K562 (cell line): ENCODE data around the gene PPP1R14D. TPM values are rescaled to one million over a fixed set of nuclear protein-coding genes. Genes with fewer than 3 reads are reported as not detected.

Experiments
- ARID2 ChIP-seq: fragments of 450-650 bp; IDR thresholded peaks from 2 replicates; pipeline ENCODE4 v1.6.1; 2017; ENCODE audit warnings: antibody characterized with exemption, mild to moderate bottlenecking
- ARNT ChIP-seq, 2 experiments: fragments of 450-650 bp; IDR thresholded peaks; 2 replicates each; pipeline ENCODE4 v1.6.1; 2016; ENCODE audit warnings: mild to moderate bottlenecking in 1 of 2
- CREB3 ChIP-seq: fragments of 450-650 bp; conservative IDR thresholded peaks from 2 replicates; pipeline ENCODE4 v1.6.1; 2016; ENCODE audit warnings: missing genetic modification characterization, low read depth, mild to moderate bottlenecking, missing compliant biosample characterization, moderate library complexity
- CTCF ChIP-seq, 3 experiments: IDR thresholded peaks in 2 of 3; conservative IDR thresholded peaks in 1 of 3; 2 replicates each; pipeline ENCODE4 v1.5.1; 2011 to 2012; ENCODE audit warnings: low read length in 3 of 3, mild to moderate bottlenecking in 3 of 3, control low read depth in 2 of 3, improper control_type of control experiment in 1 of 3, inconsistent platforms in 1 of 3, low read depth in 1 of 3, mixed read lengths in 1 of 3, moderate library complexity in 1 of 3; ENCODE audit not compliant: insufficient read depth in 2 of 3
- ELF2 ChIP-seq: fragments of 250-450 bp; sonication (Bioruptor Pico); IDR thresholded peaks from 2 replicates; pipeline ENCODE4 v1.5.0; 2021; ENCODE audit warnings: mild to moderate bottlenecking
- ETS1 ChIP-seq: conservative IDR thresholded peaks from 2 replicates; pipeline ENCODE4 v1.6.1; 2011; ENCODE audit warnings: low read depth, mild to moderate bottlenecking, low read length; ENCODE audit not compliant: control insufficient read depth
- FOXA3 ChIP-seq, 2 experiments: fragments of 450-650 bp in 1 of 2; sonication (generic) in 1 of 2; formaldehyde crosslinking; IDR thresholded peaks in 1 of 2; conservative IDR thresholded peaks in 1 of 2; 2 replicates each; pipeline versions ENCODE4 v1.4.0 to v1.8.0; 2020 to 2022; ENCODE audit warnings: mild to moderate bottlenecking in 2 of 2, missing genetic modification reagents in 1 of 2
- GTF2E2 ChIP-seq: fragments of 200-800 bp; sonication (Bioruptor generic); IDR thresholded peaks from 2 replicates; pipeline ENCODE4 v1.6.1; 2016; ENCODE audit warnings: missing genetic modification characterization, missing compliant biosample characterization
- IRF2 ChIP-seq: sonication (generic); formaldehyde crosslinking; IDR thresholded peaks from 2 replicates; pipeline ENCODE4 v1.8.1; 2022; ENCODE audit warnings: mild to moderate bottlenecking, missing genetic modification reagents
- KAT2B ChIP-seq: IDR thresholded peaks from one replicate; pipeline ENCODE4 v1.6.1; 2012; ENCODE audit warnings: low read depth, mild to moderate bottlenecking, control low read depth, inconsistent platforms, low read length, moderate library complexity
- KLF16 ChIP-seq: IDR thresholded peaks from 2 replicates; pipeline ENCODE4 v1.6.1; 2016; ENCODE audit warnings: antibody characterized with exemption
- PHF20 ChIP-seq: fragments of 450-650 bp; IDR thresholded peaks from 2 replicates; pipeline ENCODE4 v1.6.1; 2018; ENCODE audit not compliant: partially characterized antibody
- POLR2AphosphoS5 ChIP-seq: IDR thresholded peaks from 2 replicates; pipeline ENCODE4 v1.6.1; 2011; ENCODE audit warnings: mild to moderate bottlenecking, low read depth, low read length, moderate library complexity; ENCODE audit not compliant: control insufficient read depth, insufficient read depth
- SNRNP70 ChIP-seq: fragments of 200-400 bp; formaldehyde crosslinking; optimal IDR thresholded peaks from 2 replicates; pipeline ENCODE3; 2017; ENCODE audit warnings: low read depth, low read length
- THRA ChIP-seq: fragments of 450-650 bp; IDR thresholded peaks from 2 replicates; pipeline ENCODE4 v1.6.1; 2017; ENCODE audit warnings: mild to moderate bottlenecking, moderate library complexity
- VEZF1 ChIP-seq: fragments of 200-800 bp; sonication (Bioruptor generic); IDR thresholded peaks from 2 replicates; pipeline ENCODE4 v1.6.1; 2017; ENCODE audit warnings: missing genetic modification characterization, missing compliant biosample characterization
- ZBTB1 ChIP-seq: sonication (generic); formaldehyde crosslinking; IDR thresholded peaks from 2 replicates; pipeline ENCODE4 v1.8.1; 2023; ENCODE audit warnings: missing genetic modification reagents, low read depth, mild to moderate bottlenecking, borderline replicate concordance
- ZNF324 ChIP-seq: fragments of 250-450 bp; sonication (Bioruptor Pico); IDR thresholded peaks from 2 replicates; pipeline ENCODE4 v1.4.0; 2020; ENCODE audit warnings: mild to moderate bottlenecking
- ZNF507 ChIP-seq: conservative IDR thresholded peaks from 2 replicates; pipeline ENCODE4 v1.6.1; 2017; ENCODE audit warnings: missing genetic modification characterization, missing compliant biosample characterization
- polyA plus RNA-seq, 8 experiments: library from polyadenylated mRNA; depleted of rRNA in 4 of 8; stranded (reverse) in 5 of 8; unstranded in 3 of 8; fragments of >200 nt; fragmentation: Nextera tagmentation in 2 of 8; fragmentation: Illumina TruSeq in 1 of 8; extraction: Ambion mirVana in 2 of 8; extraction: Trizol in 1 of 8; gene quantifications; 2 replicates each; pipeline versions ENCODE4 v1.2.1 to v1.2.3, GENCODE V29; 2011 to 2014; ENCODE audit warnings: inconsistent platforms in 1 of 8, missing spikeins in 1 of 8
- total RNA-seq, 7 experiments: library from RNA; depleted of rRNA in 6 of 7; stranded (reverse); fragments of >200 nt in 6 of 7; fragmentation: Illumina TruSeq in 2 of 7; extraction: Trizol in 2 of 7; gene quantifications; 2 replicates each; pipeline versions ENCODE4 v1.2.1 to v1.2.3, GENCODE V29; 2011 to 2021; ENCODE audit warnings: low replicate concordance in 1 of 7

The PPP1R14D gene
- total and polyA plus RNA-seq, 9 of the 15 experiments (the other 6 are each of a cell fraction or from before 2014, with no cell fraction given) = 0.11 to 0.18 TPM; not detected in 7

- TF ChIP-seq ZBTB1 (CRISPR knock-in tag) = no peak
- TF ChIP-seq THRA = no peak
- TF ChIP-seq ELF2 (CRISPR knock-in tag) = no peak
- no peak for TF ChIP-seq ETS1
- TF ChIP-seq GTF2E2 = no peak
- no peak for TF ChIP-seq SNRNP70
- no peak for TF ChIP-seq ZNF507
- no peak for TF ChIP-seq CTCF (IDR thresholded peaks at IDR 0.05 in 2 of 3, conservative IDR thresholded peaks at IDR 0.05 in 1 of 3; ENCODE audit: insufficient read depth in 2 of 3, low read depth in 1 of 3, low read length in 3 of 3)
- peak; percentile 37; the same call in 1 of the 2 replicates for TF ChIP-seq VEZF1
- TF ChIP-seq IRF2 = no peak
- TF ChIP-seq ZNF324 (CRISPR knock-in tag) = no peak
- no peak for TF ChIP-seq CREB3
- TF ChIP-seq ARNT (IDR thresholded peaks at IDR 0.05) = no peak
- no peak for TF ChIP-seq KLF16
- TF ChIP-seq POLR2AphosphoS5 = no peak
- no peak for TF ChIP-seq KAT2B
- no peak for TF ChIP-seq PHF20
- TF ChIP-seq ARID2 = no peak
- peak; percentile 97 to 100 for TF ChIP-seq FOXA3 (CRISPR knock-in tag; conservative IDR thresholded peaks at IDR 0.05 in 1 of 2, IDR thresholded peaks at IDR 0.05 in 1 of 2)
These were observed 2.4 kb upstream of the PPP1R14D start (continued) for GRCh38 chr15:40830884-40831283.
